Bronchial epithelial cell (primary cell): ENCODE results near the gene NOC2L. TPM values are rescaled to one million over a fixed set of nuclear protein-coding genes. Genes with fewer than 3 reads are reported as not detected.

Experiments
- DNase-seq: peaks from one replicate; pipeline ENCODE4 v3.0.0-alpha.2; 2010; ENCODE audit warnings: low read depth
- FAIRE-seq: peaks from 2 replicates; lab custom pipeline; 2011; peaks lifted over from hg19 to GRCh38; lab: Jason Lieb, UNC
- H3K27me3 ChIP-seq: 2 replicates; pipeline ENCODE4 v1.5.1; 2011; ENCODE audit warnings: low read length; ENCODE audit not compliant: control insufficient read depth, insufficient read depth
- H3K36me3 ChIP-seq: 2 replicates; pipeline ENCODE4 v1.5.1; 2011; ENCODE audit warnings: low read length; ENCODE audit not compliant: control insufficient read depth, insufficient read depth
- H3K4me3 ChIP-seq: 2 replicates; pipeline ENCODE4 v1.5.1; 2011; ENCODE audit warnings: mild to moderate bottlenecking, low read depth, low read length, control low read depth
- total RNA-seq: library from RNA; depleted of rRNA; stranded (reverse); fragments of >200 nt; gene quantifications from 2 replicates; pipeline ENCODE4 v1.2.1, GENCODE V29; 2014
- TF ChIP-seq, protein P1 (sequence below): IDR thresholded peaks from 2 replicates; pipeline ENCODE4 v1.5.1; 2011; ENCODE audit warnings: mild to moderate bottlenecking, moderate library complexity, low read length, control low read depth, inconsistent platforms; ENCODE audit not compliant: insufficient read depth, severe bottlenecking

The NOC2L gene
- total RNA-seq, 1 donor from 2014 or later = 128 TPM

GRCh38 chr1:938088-938683 is 20.9 kb downstream of the NOC2L start:
- Histone ChIP-seq H3K4me3 (no peak overlapping the region), H3K27me3 (peaks cover 34% of the 10 kb centered on the region), H3K36me3 (no peaks in the 10 kb centered on the region)
- FAIRE-seq (no peak), DNase-seq (peak; percentile 25)
- TF ChIP-seq, protein P1, sequence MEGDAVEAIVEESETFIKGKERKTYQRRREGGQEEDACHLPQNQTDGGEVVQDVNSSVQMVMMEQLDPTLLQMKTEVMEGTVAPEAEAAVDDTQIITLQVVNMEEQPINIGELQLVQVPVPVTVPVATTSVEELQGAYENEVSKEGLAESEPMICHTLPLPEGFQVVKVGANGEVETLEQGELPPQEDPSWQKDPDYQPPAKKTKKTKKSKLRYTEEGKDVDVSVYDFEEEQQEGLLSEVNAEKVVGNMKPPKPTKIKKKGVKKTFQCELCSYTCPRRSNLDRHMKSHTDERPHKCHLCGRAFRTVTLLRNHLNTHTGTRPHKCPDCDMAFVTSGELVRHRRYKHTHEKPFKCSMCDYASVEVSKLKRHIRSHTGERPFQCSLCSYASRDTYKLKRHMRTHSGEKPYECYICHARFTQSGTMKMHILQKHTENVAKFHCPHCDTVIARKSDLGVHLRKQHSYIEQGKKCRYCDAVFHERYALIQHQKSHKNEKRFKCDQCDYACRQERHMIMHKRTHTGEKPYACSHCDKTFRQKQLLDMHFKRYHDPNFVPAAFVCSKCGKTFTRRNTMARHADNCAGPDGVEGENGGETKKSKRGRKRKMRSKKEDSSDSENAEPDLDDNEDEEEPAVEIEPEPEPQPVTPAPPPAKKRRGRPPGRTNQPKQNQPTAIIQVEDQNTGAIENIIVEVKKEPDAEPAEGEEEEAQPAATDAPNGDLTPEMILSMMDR = peak; percentile 89

DNA sequence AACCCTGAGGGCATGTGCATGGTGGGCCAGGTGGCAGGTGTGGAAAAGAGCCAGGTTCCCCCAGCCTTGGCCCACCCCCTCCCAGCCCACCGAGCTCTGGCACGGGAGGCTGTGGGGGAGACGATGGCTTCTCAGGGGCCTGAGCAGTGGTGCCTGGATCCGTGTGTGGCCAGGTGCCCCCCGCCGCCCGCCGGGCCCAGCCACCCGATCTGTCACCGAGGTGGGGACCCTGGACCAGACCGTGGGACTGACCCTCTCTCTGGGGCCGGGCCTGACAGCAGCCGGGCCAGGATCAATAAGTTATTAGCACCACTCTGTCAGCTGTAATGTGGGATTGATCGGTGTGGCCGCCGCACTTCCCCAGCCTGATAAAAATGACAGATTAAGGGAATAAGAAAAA is 21.5 kb downstream of the NOC2L start:
- no peaks in the 10 kb centered on the region for H3K36me3 ChIP-seq
- TF ChIP-seq, protein P1 = no peak
- no peak for DNase-seq
- H3K4me3 ChIP-seq = no peak overlapping the region
- peaks cover 38% of the 10 kb centered on the region for H3K27me3 ChIP-seq
- no peak for FAIRE-seq

GRCh38 chr1:936348-937264 is 22.4 kb downstream of the NOC2L start:
- FAIRE-seq (no peak), DNase-seq (no peak)
- H3K4me3 ChIP-seq = no peak overlapping the region
- TF ChIP-seq, protein P1 = no peak
- H3K27me3 ChIP-seq = peaks cover 39% of the 10 kb centered on the region
- H3K36me3 ChIP-seq = no peaks in the 10 kb centered on the region

DNA sequence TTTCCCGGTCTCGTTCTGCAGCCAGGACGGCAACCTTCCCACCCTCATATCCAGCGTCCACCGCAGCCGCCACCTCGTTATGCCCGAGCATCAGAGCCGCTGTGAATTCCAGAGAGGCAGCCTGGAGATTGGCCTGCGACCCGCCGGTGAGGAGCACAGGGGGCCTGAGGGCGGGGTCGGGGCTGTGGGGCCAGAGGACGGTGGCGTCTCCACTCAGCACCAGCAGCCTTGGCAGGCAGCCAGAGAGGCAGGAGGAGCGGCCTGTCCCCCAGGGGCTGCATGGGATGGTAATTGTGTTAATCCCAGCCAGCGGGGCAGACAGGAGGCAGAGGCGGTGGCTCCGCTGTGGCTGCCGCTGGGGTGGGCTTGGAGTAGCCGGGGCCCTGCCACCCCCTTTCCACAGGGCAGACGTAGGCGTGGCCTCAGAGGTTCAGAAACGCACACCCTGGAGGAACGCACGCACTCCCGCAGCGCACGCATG is 23.3 kb downstream of the NOC2L start:
- no peak overlapping the region for H3K4me3 ChIP-seq

GRCh38 chr1:934991-935750 is 23.9 kb downstream of the NOC2L start:
- Histone ChIP-seq H3K27me3 (peaks cover 29% of the 10 kb centered on the region), H3K4me3 (no peak overlapping the region), H3K36me3 (no peaks in the 10 kb centered on the region)
- DNase-seq = no peak
- no peak for FAIRE-seq
- TF ChIP-seq, protein P1 = no peak

More for the DNA sequence above, 23.3 kb downstream of the NOC2L start:
- no peak for DNase-seq
- Histone ChIP-seq H3K27me3 (peaks cover 32% of the 10 kb centered on the region), H3K36me3 (no peaks in the 10 kb centered on the region)
- FAIRE-seq = no peak
- TF ChIP-seq, protein P1 = no peak
